Measurements from ENCODE around the gene TMEM117. TPM values are rescaled to one million over a fixed set of nuclear protein-coding genes. Genes with fewer than 3 reads are reported as not detected.

TMEM117 gene
- total RNA-seq, 1 donor from 2014 or later: 22.1 TPM

GRCh38 chr12:44088647-44089046 lies 252.8 kb downstream of the TMEM117 start:
- TF ChIP-seq POLR2A (IDR thresholded peaks at IDR 0.05): no peak
- TF ChIP-seq CTCF (IDR thresholded peaks at IDR 0.05): no peak
- TF ChIP-seq POLR2AphosphoS5 (IDR thresholded peaks at IDR 0.05; ENCODE audit: insufficient read depth in 1 of 2, low read depth in 1 of 2): no peak
- Histone ChIP-seq H3K4me3 (no peak overlapping the region), H3K4me1 (no peaks in the 10 kb centered on the region), H3K27me3 (no peaks in the 10 kb centered on the region), H3K9me3 (no peaks in the 10 kb centered on the region), H3K36me3 (no peaks in the 10 kb centered on the region), H3K27ac (no peak overlapping the region)
- intact Hi-C loops (cut with DNase I): no loop called here
- no peak for DNase-seq (ENCODE audit: extremely low spot score in 2 of 2)

- TF ChIP-seq CTCF (IDR thresholded peaks at IDR 0.05): no peak
- no peak for TF ChIP-seq POLR2A (IDR thresholded peaks at IDR 0.05)
- no peak for TF ChIP-seq POLR2AphosphoS5 (IDR thresholded peaks at IDR 0.05; ENCODE audit: insufficient read depth in 1 of 2, low read depth in 1 of 2)
- Histone ChIP-seq H3K27me3 (no peaks in the 10 kb centered on the region), H3K9me3 (no peaks in the 10 kb centered on the region), H3K4me3 (no peak overlapping the region), H3K27ac (no peak overlapping the region), H3K4me1 (no peaks in the 10 kb centered on the region), H3K36me3 (no peaks in the 10 kb centered on the region)
- intact Hi-C loops (cut with DNase I): no loop called here
- DNase-seq (ENCODE audit: extremely low spot score in 2 of 2): no peak
Observed at GRCh38 chr12:44091948-44092606, 256.2 kb downstream of the TMEM117 start.

- Histone ChIP-seq H3K36me3 (no peaks in the 10 kb centered on the region), H3K27me3 (no peaks in the 10 kb centered on the region), H3K4me3 (no peak overlapping the region), H3K9me3 (no peaks in the 10 kb centered on the region), H3K4me1 (no peaks in the 10 kb centered on the region), H3K27ac (no peak overlapping the region)
- no peak for DNase-seq (ENCODE audit: extremely low spot score in 2 of 2)
- intact Hi-C loops (cut with DNase I): no loop called here
- TF ChIP-seq POLR2AphosphoS5 (IDR thresholded peaks at IDR 0.05; ENCODE audit: insufficient read depth in 1 of 2, low read depth in 1 of 2) (no peak), POLR2A (IDR thresholded peaks at IDR 0.05) (no peak), CTCF (IDR thresholded peaks at IDR 0.05) (no peak)
Observed at GRCh38 chr12:44098786-44099185, 262.9 kb downstream of the TMEM117 start.

GRCh38 chr12:44099486-44099885 lies 263.6 kb downstream of the TMEM117 start:
- H3K4me1 ChIP-seq: no peaks in the 10 kb centered on the region
- intact Hi-C loops (cut with DNase I): no loop called here
- no peak overlapping the region for H3K27ac ChIP-seq
- no peaks in the 10 kb centered on the region for H3K36me3 ChIP-seq
- TF ChIP-seq POLR2A (IDR thresholded peaks at IDR 0.05) (no peak), POLR2AphosphoS5 (IDR thresholded peaks at IDR 0.05; ENCODE audit: insufficient read depth in 1 of 2, low read depth in 1 of 2) (no peak), CTCF (IDR thresholded peaks at IDR 0.05) (no peak)
- DNase-seq (ENCODE audit: extremely low spot score in 2 of 2): no peak
- H3K27me3 ChIP-seq: no peaks in the 10 kb centered on the region
- H3K9me3 ChIP-seq: no peaks in the 10 kb centered on the region
- no peak overlapping the region for H3K4me3 ChIP-seq

- H3K36me3 ChIP-seq: no peaks in the 10 kb centered on the region
- H3K27me3 ChIP-seq: no peaks in the 10 kb centered on the region
- intact Hi-C loops (cut with DNase I): no loop called here
- DNase-seq (ENCODE audit: extremely low spot score in 2 of 2): no peak
- H3K4me3 ChIP-seq: no peak overlapping the region
- TF ChIP-seq POLR2AphosphoS5 (IDR thresholded peaks at IDR 0.05; ENCODE audit: insufficient read depth in 1 of 2, low read depth in 1 of 2): no peak
- TF ChIP-seq CTCF (IDR thresholded peaks at IDR 0.05): no peak
- no peak for TF ChIP-seq POLR2A (IDR thresholded peaks at IDR 0.05)
- H3K4me1 ChIP-seq: no peaks in the 10 kb centered on the region
- H3K9me3 ChIP-seq: no peaks in the 10 kb centered on the region
- no peak overlapping the region for H3K27ac ChIP-seq
Observed at GRCh38 chr12:44100264-44100663, 264.4 kb downstream of the TMEM117 start.
